Fibroblast of skin of left biceps (primary cell): ENCODE results near the gene BLOC1S4.

Experiments
- DNase-seq, 2 experiments: peaks; one replicate each; pipeline ENCODE4 v3.0.0-alpha.2; 2013; ENCODE audit warnings: low read depth in 2 of 2

Gene BLOC1S4

DNA sequence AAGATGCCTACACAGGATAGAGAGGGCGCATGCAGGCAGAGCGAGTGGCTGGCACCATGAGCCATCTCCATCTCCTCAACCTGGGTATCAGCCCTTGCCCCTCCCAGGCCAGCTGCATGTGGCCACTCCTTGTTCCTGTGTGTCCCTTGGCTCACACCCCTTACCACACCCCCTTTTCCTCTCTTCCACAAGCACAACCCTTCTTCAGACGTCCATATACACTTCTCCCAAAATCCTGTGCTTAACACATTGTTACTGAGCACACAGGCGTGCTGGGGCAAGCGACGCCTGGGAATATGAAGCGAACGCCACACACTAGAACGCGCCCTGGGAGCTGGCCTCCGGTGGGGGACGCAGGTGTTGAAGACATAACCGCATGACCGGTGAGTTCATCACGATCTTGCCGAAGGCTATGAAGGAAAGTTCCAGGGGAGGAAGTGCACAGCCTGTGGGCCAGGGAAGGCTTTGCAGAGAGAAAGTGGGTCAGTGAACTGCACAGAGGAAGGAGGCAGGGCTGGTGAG, 47.4 kb downstream of the BLOC1S4 start:
- DNase-seq = no peak

DNA sequence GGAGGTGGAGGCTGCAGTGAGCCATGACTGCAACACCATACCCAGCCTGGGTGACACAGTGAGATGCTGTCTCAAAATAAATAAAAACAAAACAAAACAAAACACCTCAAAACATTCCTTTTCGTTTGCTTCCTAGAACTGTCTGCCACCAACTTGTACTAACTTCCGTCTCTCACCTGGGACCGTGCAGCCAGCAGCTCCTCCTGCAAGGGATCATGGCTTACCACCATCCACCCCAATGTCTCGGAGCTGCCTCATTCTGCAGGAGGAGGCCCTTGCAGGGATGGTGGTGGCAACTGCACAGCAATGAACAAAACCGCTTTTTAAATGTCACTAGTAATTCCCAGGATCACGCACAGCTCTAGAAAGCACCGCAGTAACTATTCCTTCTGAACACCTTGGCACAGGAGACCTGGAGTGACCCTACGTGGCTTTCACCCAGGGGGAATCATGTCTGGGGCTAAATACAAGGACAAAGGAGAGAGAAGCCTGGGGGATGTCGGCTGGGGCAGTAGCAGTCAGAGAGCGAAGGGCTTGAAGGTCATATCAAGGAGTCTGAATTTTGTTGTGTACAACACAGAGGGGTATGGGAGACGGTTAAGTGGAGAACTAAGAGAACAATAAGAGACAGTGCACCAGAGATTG, 49.1 kb downstream of the BLOC1S4 start:
- no peak for DNase-seq

DNA sequence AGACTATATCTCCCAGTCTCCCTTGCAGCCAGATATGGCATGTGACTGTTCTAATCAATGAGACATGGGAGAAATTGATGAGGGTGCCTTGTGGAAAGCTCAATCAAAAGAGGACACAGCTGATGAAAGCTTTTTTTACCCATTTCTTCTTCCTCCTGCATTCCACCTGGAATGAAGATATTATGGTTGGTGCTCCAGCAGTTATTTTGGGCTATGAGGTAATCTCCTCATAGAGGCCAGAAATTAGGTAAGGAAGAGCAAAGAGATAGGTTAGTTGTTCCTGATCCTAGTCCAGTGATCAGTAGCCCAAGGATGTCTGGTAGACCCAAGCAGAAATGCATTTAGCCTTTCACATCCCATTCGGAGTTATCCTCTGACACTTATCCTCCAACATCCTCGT, 49.7 kb downstream of the BLOC1S4 start:
- no peak for DNase-seq
